ENCODE data around the gene KIF26A. TPM values are rescaled to one million over a fixed set of nuclear protein-coding genes. Genes with fewer than 3 reads are reported as not detected.

KIF26A gene
- total RNA-seq, 2 donors from 2014 or later: 2.0 to 3.9 TPM

DNA sequence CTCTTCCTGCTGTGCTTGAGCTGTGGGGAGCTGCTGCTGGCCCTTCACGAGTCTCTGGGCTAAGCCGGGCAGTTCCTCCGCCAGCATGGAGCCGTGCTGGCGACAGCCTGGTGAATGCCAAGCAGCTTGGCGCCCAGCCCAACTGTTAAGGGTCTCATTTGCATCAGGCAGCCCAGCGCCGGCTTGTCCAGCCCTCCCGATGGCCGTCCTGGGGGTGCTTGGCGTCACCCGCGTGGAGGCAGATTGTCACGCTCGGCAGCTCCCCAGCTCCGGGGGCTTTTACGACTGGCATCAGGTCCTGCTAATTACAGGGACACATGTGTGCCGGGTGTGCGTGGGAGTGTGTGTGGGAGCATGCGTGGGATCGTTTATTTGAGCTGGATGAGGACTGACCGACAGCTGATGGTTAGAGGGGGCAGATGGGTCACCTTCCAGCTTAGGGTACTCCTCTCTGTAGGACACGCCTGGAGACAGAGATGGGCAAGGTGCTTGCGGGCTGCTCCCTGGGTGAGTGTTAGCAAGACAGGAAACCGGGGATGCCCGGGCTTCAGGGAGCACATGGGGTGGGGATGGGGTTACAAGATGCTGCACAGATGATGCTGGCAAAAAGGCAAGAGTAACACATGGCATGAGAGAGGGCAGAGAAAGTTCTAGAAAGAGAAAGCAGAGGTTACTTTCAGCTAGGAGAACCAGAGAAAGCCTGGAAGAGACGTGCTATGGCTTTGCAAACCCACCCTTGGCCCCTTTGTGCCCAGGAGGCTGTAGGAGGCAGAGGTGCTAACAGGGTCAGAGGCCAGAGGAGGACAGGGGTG lies 64.1 kb downstream of the KIF26A start:
- no peak overlapping the region for H3K27ac ChIP-seq
- ATAC-seq (ENCODE audit: insufficient number of reproducible peaks, low FRiP score, low read depth): no peak
- H3K36me3 ChIP-seq: no peaks in the 10 kb centered on the region
- no peak overlapping the region for H3K4me3 ChIP-seq
- no peaks in the 10 kb centered on the region for H3K27me3 ChIP-seq (replicated peaks; ENCODE audit: insufficient read depth)
- DNase-seq (ENCODE audit: low spot score): no peak
- H3K4me1 ChIP-seq (ENCODE audit: control insufficient read depth in 1 of 2, low read depth in 2 of 2): no peaks in the 10 kb centered on the region
- TF ChIP-seq, protein P1, sequence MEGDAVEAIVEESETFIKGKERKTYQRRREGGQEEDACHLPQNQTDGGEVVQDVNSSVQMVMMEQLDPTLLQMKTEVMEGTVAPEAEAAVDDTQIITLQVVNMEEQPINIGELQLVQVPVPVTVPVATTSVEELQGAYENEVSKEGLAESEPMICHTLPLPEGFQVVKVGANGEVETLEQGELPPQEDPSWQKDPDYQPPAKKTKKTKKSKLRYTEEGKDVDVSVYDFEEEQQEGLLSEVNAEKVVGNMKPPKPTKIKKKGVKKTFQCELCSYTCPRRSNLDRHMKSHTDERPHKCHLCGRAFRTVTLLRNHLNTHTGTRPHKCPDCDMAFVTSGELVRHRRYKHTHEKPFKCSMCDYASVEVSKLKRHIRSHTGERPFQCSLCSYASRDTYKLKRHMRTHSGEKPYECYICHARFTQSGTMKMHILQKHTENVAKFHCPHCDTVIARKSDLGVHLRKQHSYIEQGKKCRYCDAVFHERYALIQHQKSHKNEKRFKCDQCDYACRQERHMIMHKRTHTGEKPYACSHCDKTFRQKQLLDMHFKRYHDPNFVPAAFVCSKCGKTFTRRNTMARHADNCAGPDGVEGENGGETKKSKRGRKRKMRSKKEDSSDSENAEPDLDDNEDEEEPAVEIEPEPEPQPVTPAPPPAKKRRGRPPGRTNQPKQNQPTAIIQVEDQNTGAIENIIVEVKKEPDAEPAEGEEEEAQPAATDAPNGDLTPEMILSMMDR (IDR thresholded peaks at IDR 0.05): no peak
- H3K9me3 ChIP-seq: no peaks in the 10 kb centered on the region

DNA sequence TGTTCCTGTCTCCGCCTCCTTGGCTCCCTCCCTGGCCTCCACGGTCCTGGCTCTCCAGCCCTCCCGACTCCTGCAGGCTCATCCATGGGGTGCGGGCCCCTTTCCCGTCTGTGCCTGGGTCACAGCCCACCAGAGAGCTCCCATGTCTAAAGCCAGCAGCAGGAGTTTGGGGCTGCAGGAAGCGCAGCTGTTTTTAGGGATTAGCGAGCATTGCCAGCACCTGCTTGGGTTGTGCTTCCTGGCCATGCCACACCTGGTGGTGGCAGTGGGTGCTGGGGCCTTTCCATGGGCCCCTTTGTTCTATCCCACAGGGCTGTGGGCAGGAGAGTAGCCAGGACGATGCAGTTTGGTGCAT lies 64.7 kb downstream of the KIF26A start:
- Histone ChIP-seq H3K27ac (no peak overlapping the region), H3K4me1 (ENCODE audit: control insufficient read depth in 1 of 2, low read depth in 2 of 2) (no peaks in the 10 kb centered on the region), H3K4me3 (no peak overlapping the region), H3K36me3 (no peaks in the 10 kb centered on the region), H3K9me3 (no peaks in the 10 kb centered on the region), H3K27me3 (replicated peaks; ENCODE audit: insufficient read depth) (no peaks in the 10 kb centered on the region)
- TF ChIP-seq, protein P1 (IDR thresholded peaks at IDR 0.05): no peak
- DNase-seq (ENCODE audit: low spot score): no peak
- no peak for ATAC-seq (ENCODE audit: insufficient number of reproducible peaks, low FRiP score, low read depth)

DNA sequence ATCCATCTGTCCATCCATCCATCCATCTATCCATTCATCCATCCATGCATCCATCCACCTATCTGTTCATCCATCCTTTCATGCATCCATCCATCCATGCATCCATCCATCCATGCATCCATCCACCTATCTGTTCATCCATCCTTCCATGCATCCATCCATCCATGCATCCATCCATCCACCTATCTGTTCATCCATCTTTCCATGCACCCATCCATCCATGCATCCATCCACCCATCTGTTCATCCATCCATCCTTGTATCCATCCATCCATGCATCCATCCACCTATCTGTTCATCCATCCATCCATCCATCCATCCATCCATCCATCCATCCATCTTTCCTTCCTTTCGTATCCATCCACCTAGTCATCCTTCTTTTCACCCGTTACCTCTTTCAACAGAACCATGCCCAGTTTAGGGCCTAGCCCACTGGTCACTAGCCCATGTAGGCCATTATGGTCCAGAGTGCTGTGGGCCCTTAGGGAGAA lies 66.3 kb downstream of the KIF26A start:
- H3K27ac ChIP-seq: no peak overlapping the region
- no peaks in the 10 kb centered on the region for H3K4me1 ChIP-seq (ENCODE audit: control insufficient read depth in 1 of 2, low read depth in 2 of 2)
- H3K36me3 ChIP-seq: no peaks in the 10 kb centered on the region
- no peak for DNase-seq (ENCODE audit: low spot score)
- ATAC-seq (ENCODE audit: insufficient number of reproducible peaks, low FRiP score, low read depth): no peak
- H3K9me3 ChIP-seq: no peaks in the 10 kb centered on the region
- no peaks in the 10 kb centered on the region for H3K27me3 ChIP-seq (replicated peaks; ENCODE audit: insufficient read depth)
- no peak overlapping the region for H3K4me3 ChIP-seq
- TF ChIP-seq, protein P1 (IDR thresholded peaks at IDR 0.05): no peak

DNA sequence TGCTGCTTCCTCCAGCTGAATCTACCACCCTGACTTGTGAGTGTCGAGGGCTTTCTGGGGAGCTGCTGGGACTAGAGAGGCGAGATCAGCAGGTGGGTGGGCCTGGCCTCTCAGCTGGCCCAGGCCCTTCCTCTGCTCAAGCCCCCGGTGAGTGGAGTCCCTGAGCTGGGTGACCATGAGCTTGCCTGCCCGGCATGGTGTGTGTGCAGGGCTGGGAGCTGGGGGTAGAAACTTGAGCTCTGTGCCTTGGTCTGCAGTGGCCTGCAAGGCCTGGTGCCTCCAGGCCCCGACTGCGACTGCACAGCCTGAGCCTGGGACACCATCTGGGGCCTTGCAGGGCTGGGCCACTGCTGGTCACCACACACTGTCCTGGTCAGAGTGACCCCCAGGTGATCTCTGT lies 67.4 kb downstream of the KIF26A start:
- Histone ChIP-seq H3K4me1 (ENCODE audit: control insufficient read depth in 1 of 2, low read depth in 2 of 2) (no peaks in the 10 kb centered on the region), H3K9me3 (no peaks in the 10 kb centered on the region), H3K27me3 (replicated peaks; ENCODE audit: insufficient read depth) (no peaks in the 10 kb centered on the region), H3K4me3 (no peak overlapping the region), H3K27ac (no peak overlapping the region), H3K36me3 (no peaks in the 10 kb centered on the region)
- no peak for DNase-seq (ENCODE audit: low spot score)
- no peak for ATAC-seq (ENCODE audit: insufficient number of reproducible peaks, low FRiP score, low read depth)
- TF ChIP-seq, protein P1 (IDR thresholded peaks at IDR 0.05): no peak

DNA sequence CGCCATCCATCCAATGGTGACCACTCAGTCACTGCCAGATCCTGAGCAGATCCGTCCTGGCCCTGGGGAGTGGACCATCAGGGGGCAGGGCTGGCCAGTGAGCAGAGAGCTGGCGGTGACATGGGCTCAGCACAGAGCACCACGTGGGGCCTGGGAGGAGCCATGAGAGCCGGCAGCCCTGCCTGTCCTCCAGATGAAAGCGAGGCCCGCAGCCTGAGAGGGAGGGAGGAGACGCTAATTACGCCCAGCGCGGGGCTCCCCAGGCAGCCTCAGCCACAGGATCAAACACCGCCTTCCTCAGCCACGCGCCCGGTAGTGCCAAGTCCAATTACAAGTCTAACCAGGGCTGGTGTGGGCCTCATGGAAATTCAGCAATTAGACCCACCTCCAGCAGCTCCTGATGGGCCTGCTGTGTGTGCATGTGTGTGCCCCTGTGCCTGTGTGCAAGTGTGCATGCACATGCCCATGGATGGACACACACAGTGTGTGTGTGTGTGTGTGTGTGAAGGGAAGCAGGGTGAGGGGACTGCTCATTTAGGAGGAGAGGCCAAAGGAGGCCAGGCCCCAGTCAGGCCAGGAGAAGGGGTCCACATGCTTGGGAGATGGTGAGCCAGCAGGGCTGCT lies 68.0 kb downstream of the KIF26A start:
- H3K36me3 ChIP-seq: no peaks in the 10 kb centered on the region
- H3K27ac ChIP-seq: no peak overlapping the region
- H3K9me3 ChIP-seq: no peaks in the 10 kb centered on the region
- TF ChIP-seq, protein P1 (IDR thresholded peaks at IDR 0.05): no peak
- no peaks in the 10 kb centered on the region for H3K4me1 ChIP-seq (ENCODE audit: control insufficient read depth in 1 of 2, low read depth in 2 of 2)
- no peaks in the 10 kb centered on the region for H3K27me3 ChIP-seq (replicated peaks; ENCODE audit: insufficient read depth)
- DNase-seq (ENCODE audit: low spot score): no peak
- H3K4me3 ChIP-seq: no peak overlapping the region
- ATAC-seq (ENCODE audit: insufficient number of reproducible peaks, low FRiP score, low read depth): no peak

Measured in thoracic aorta (tissue), 2 donors.